Measurements from ENCODE around the gene CEP128.

GRCh38 chr14:80940146-80940545 is 1.4 kb downstream of the CEP128 start:
- TF ChIP-seq POLR2A (IDR thresholded peaks at IDR 0.05; ENCODE audit: low read length) (no peak), GATA1 (IDR thresholded peaks at IDR 0.05; ENCODE audit: low read depth, low read length) (no peak)

Data from erythroblast (primary cell).